HCT116 (cell line): Measurements from ENCODE around the gene MEIS2. TPM values are rescaled to one million over a fixed set of nuclear protein-coding genes. Genes with fewer than 3 reads are reported as not detected.

Source experiments
- ATAC-seq: fragments of 200-7000 bp; cut with Tn5 transposase; 2 replicates; pipeline ENCODE4 v1.9.1; 2020; ENCODE audit warnings: mild to moderate bottlenecking, moderate library complexity
- BruUV-seq: library from RNA; stranded (reverse); fragments of 400-500 nt; replicated peaks from 2 replicates; lab custom pipeline; 2021; lab: Mats Ljungman, UMichigan
- CTCF ChIA-PET: fragments of 300-600 bp; sonication (Branson Sonifier 250); formaldehyde crosslinking; loops from one replicate; lab custom pipeline; 2021; ENCODE audit warnings: antibody characterized with exemption; lab: Charles Lee
- POLR2A ChIA-PET: fragments of 300-600, 350-600 bp; sonication (Branson Sonifier 250); formaldehyde crosslinking; loops from one replicate; lab custom pipeline; 2021; ENCODE audit warnings: antibody characterized with exemption; lab: Charles Lee
- RAD21 ChIA-PET, 2 experiments: fragments of 300-600 bp; sonication (Branson Sonifier 250); formaldehyde crosslinking; loops; one replicate each; lab custom pipeline; 2023; ENCODE audit warnings: low total read pairs in 2 of 2; ENCODE audit not compliant: uncharacterized antibody in 2 of 2, unreplicated experiment in 2 of 2, low non-redundant PET in 1 of 2; lab: Charles Lee
- DNase-seq: peaks from one replicate; pipeline ENCODE4 v3.0.0-alpha.2; 2010; ENCODE audit warnings: low read depth, low spot score
- H2AFZ ChIP-seq: fragments of 200-600 bp; shearing (Covaris generic), sonication (generic); 2 replicates; pipeline ENCODE4 v1.6.1; 2017; ENCODE audit warnings: low read depth, mixed run types, mixed read lengths, antibody characterized with exemption, low read length; ENCODE audit not compliant: poor library complexity, severe bottlenecking
- H3K27ac ChIP-seq: 2 replicates; pipeline ENCODE4 v1.5.1; 2012; ENCODE audit warnings: low read depth, low read length
- H3K27me3 ChIP-seq: fragments of 200-600 bp; sonication (generic); 2 replicates; pipeline ENCODE4 v1.6.1; 2016; ENCODE audit warnings: mixed run types, low read length, mixed read lengths; ENCODE audit not compliant: insufficient read depth
- H3K36me3 ChIP-seq, 2 experiments: fragments of 200-500 bp in 1 of 2; fragments of 200-600 bp in 1 of 2; sonication (Bioruptor generic) in 1 of 2; sonication (generic) in 1 of 2; 2 replicates each; pipeline versions ENCODE4 v1.5.1 to v1.6.1; 2014 to 2016; ENCODE audit warnings: low read length in 2 of 2, inconsistent platforms in 1 of 2, mixed read lengths in 1 of 2, mixed run types in 1 of 2; ENCODE audit not compliant: insufficient read depth in 2 of 2, control insufficient read depth in 1 of 2
- H3K4me1 ChIP-seq, 2 experiments: fragments of 200-600 bp in 1 of 2; sonication (generic) in 1 of 2; 2 replicates each; pipeline versions ENCODE4 v1.5.1 to v1.6.1; 2012 to 2017; ENCODE audit warnings: low read length in 2 of 2, inconsistent platforms in 1 of 2, mild to moderate bottlenecking in 1 of 2, mixed read lengths in 1 of 2, mixed run types in 1 of 2, moderate library complexity in 1 of 2; ENCODE audit not compliant: insufficient read depth in 2 of 2, control insufficient read depth in 1 of 2
- H3K4me2 ChIP-seq: fragments of 200-600 bp; sonication (generic); 2 replicates; pipeline ENCODE4 v1.6.1; 2017; ENCODE audit warnings: mixed run types, low read length, mixed read lengths
- H3K4me3 ChIP-seq, 2 experiments: fragments of 200-600 bp in 1 of 2; sonication (generic) in 1 of 2; replicated peaks in 1 of 2; 2 replicates each; pipeline ENCODE4 v1.5.1; 2011 to 2016; ENCODE audit warnings: low read length in 2 of 2, control low read depth in 1 of 2, low read depth in 1 of 2, mild to moderate bottlenecking in 1 of 2, mixed read lengths in 1 of 2, mixed run types in 1 of 2
- H3K79me2 ChIP-seq: fragments of 200-600 bp; sonication (generic); 2 replicates; pipeline ENCODE4 v1.6.1; 2017; ENCODE audit warnings: mild to moderate bottlenecking, mixed run types, low read length, moderate library complexity, mixed read lengths; ENCODE audit not compliant: insufficient read depth
- H3K9ac ChIP-seq: fragments of 200-600 bp; sonication (generic); 2 replicates; pipeline ENCODE4 v1.6.1; 2016; ENCODE audit warnings: low read length, mixed read lengths
- H3K9me2 ChIP-seq: fragments of 200-600 bp; sonication (generic), shearing (Covaris generic); 2 replicates; pipeline ENCODE4 v1.6.1; 2017; ENCODE audit warnings: mixed run types, mild to moderate bottlenecking, moderate library complexity; ENCODE audit not compliant: insufficient read depth
- H3K9me3 ChIP-seq, 2 experiments: fragments of 200-500 bp in 1 of 2; fragments of 200-600 bp in 1 of 2; sonication (Bioruptor generic) in 1 of 2; sonication (generic) in 1 of 2; 2 replicates each; pipeline ENCODE4 v1.6.1; 2014 to 2017; ENCODE audit warnings: low read length in 2 of 2, mixed read lengths in 2 of 2, inconsistent platforms in 1 of 2, low read depth in 1 of 2, mild to moderate bottlenecking in 1 of 2, mixed run types in 1 of 2, moderate library complexity in 1 of 2; ENCODE audit not compliant: control insufficient read depth in 1 of 2, insufficient read depth in 1 of 2
- H4K20me1 ChIP-seq: fragments of 200-600 bp; sonication (generic), shearing (Covaris generic); 2 replicates; pipeline ENCODE4 v1.6.1; 2017; ENCODE audit warnings: mixed run types, mild to moderate bottlenecking, moderate library complexity; ENCODE audit not compliant: insufficient read depth
- ATF3 ChIP-seq: IDR thresholded peaks from 2 replicates; pipeline ENCODE4 v1.6.1; 2012
- CBX3 ChIP-seq: IDR thresholded peaks from 2 replicates; pipeline ENCODE4 v1.6.1; 2012; ENCODE audit warnings: low read depth
- CEBPB ChIP-seq: IDR thresholded peaks from 2 replicates; pipeline ENCODE4 v1.6.1; 2012; ENCODE audit warnings: low read depth
- CTCF ChIP-seq, 3 experiments: fragments of 200-600 bp in 1 of 3; sonication (generic) in 1 of 3; IDR thresholded peaks in 2 of 3; conservative IDR thresholded peaks in 1 of 3; 2 replicates each; pipeline ENCODE4 v1.5.1; 2012 to 2017; ENCODE audit warnings: low read depth in 2 of 3, low read length in 2 of 3, antibody characterized with exemption in 1 of 3, borderline replicate concordance in 1 of 3, control low read depth in 1 of 3, mild to moderate bottlenecking in 1 of 3, mixed read lengths in 1 of 3, mixed run types in 1 of 3, moderate library complexity in 1 of 3; ENCODE audit not compliant: insufficient read depth in 1 of 3
- EGR1 ChIP-seq: IDR thresholded peaks from 2 replicates; pipeline ENCODE4 v1.6.1; 2012; ENCODE audit warnings: low read depth
- ELF1 ChIP-seq: IDR thresholded peaks from 2 replicates; pipeline ENCODE4 v1.6.1; 2012; ENCODE audit warnings: low read depth, borderline replicate concordance
- FOSL1 ChIP-seq: IDR thresholded peaks from 2 replicates; pipeline ENCODE4 v1.6.1; 2012; ENCODE audit warnings: low read depth
- SIN3A ChIP-seq: IDR thresholded peaks from 2 replicates; pipeline ENCODE4 v1.6.1; 2012; ENCODE audit warnings: low read depth
- SP1 ChIP-seq: IDR thresholded peaks from 2 replicates; pipeline ENCODE4 v1.6.1; 2012; ENCODE audit warnings: low read depth
- SRF ChIP-seq: IDR thresholded peaks from 2 replicates; pipeline ENCODE4 v1.6.1; 2012; ENCODE audit warnings: low read depth
- YY1 ChIP-seq: IDR thresholded peaks from 2 replicates; pipeline ENCODE4 v1.6.1; 2011; ENCODE audit warnings: low read length, low read depth, moderate library complexity, mild to moderate bottlenecking; ENCODE audit not compliant: insufficient replicate concordance; ENCODE audit errors: extremely low read depth
- ZBTB33 ChIP-seq: IDR thresholded peaks from 2 replicates; pipeline ENCODE4 v1.6.1; 2011; ENCODE audit warnings: mild to moderate bottlenecking, low read length, moderate library complexity; ENCODE audit not compliant: insufficient replicate concordance; ENCODE audit errors: extremely low read depth
- intact Hi-C: fragments of 100-400 bp; cut with micrococcal nuclease; formaldehyde crosslinking; loops from 2 replicates; pipeline ENCODE4 v1.10.0; 2022
- total RNA-seq: library from RNA; stranded (reverse); gene quantifications from one replicate; pipeline ENCODE4 v1.2.1, GENCODE V29; 2021; ENCODE audit not compliant: unreplicated experiment
- TF ChIP-seq, protein P1 (sequence below): IDR thresholded peaks from 2 replicates; pipeline ENCODE4 v1.6.1; 2012

Gene MEIS2
- total RNA-seq, 1 experiment from 2014 or later, result 11.5 TPM

GRCh38 chr15:36924034-36924433 is 176.3 kb downstream of the MEIS2 start:
- Histone ChIP-seq H3K9me2 (no peaks in the 10 kb centered on the region), H3K27me3 (no peaks in the 10 kb centered on the region), H4K20me1 (no peaks in the 10 kb centered on the region), H3K9me3 (no peaks in the 10 kb centered on the region), H3K79me2 (no peaks in the 10 kb centered on the region), H3K4me3 (no peak overlapping the region), H3K27ac (no peak overlapping the region), H3K4me2 (no peak overlapping the region), H3K36me3 (no peaks in the 10 kb centered on the region), H3K9ac (no peak overlapping the region)
- ATAC-seq (no peak), DNase-seq (no peak)
- RAD21 ChIA-PET, result no interaction called here
- intact Hi-C loops, result no loop called here
- BruUV-seq, result no TSS peak
- CTCF ChIA-PET, result no interaction called here
- TF ChIP-seq EGR1, result no peak
- no peak for TF ChIP-seq ATF3
- no peak for TF ChIP-seq ELF1
- no peak for TF ChIP-seq CBX3
- no peak for TF ChIP-seq CEBPB
- TF ChIP-seq ZBTB33, result no peak
- no peak for TF ChIP-seq SIN3A
- TF ChIP-seq SP1, result no peak
- no peak for TF ChIP-seq YY1
- TF ChIP-seq, protein P1, sequence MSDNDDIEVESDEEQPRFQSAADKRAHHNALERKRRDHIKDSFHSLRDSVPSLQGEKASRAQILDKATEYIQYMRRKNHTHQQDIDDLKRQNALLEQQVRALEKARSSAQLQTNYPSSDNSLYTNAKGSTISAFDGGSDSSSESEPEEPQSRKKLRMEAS, result no peak
- no peak for TF ChIP-seq SRF
- no peak for TF ChIP-seq CTCF (IDR thresholded peaks at IDR 0.05 in 2 of 3, conservative IDR thresholded peaks at IDR 0.05 in 1 of 3; ENCODE audit: borderline replicate concordance in 1 of 3, insufficient read depth in 1 of 3, low read depth in 2 of 3, low read length in 2 of 3)
- no peak for TF ChIP-seq FOSL1
- TF ChIP-seq, all 23 proteins: peak for 0
- no peak overlapping the region for H2AFZ ChIP-seq
- H3K4me1 ChIP-seq, result no peaks in the 10 kb centered on the region
- POLR2A ChIA-PET, result no interaction called here
